Measurements from ENCODE around the gene CTDSPL. TPM values are rescaled to one million over a fixed set of nuclear protein-coding genes. Genes with fewer than 3 reads are reported as not detected.

The CTDSPL gene
- total and polyA plus RNA-seq, 2 of the 13 experiments (the other 11 are each of a cell fraction or from before 2014, with no cell fraction given), result 26.1 to 142 TPM

Small RNA genes within 50 kb of the gene (microRNA-seq; reads per million reads assigned to microRNA genes)
- 6.8 reads per million, percentile 39 among the genes with 10 or more reads in this experiment for gene MIR26A1

Small RNA genes within 50 kb of the gene (small RNA-seq; reads per million reads assigned to genes)
- gene MIR26A1 (ENCODE audit: insufficient read depth in 2 of 3, insufficient read length in 3 of 3, low read depth in 2 of 3, low replicate concordance in 1 of 3), result 2.1 to 240 (median 60.8) reads per million in 3 experiments
- gene RF00019 (ENCODE audit: insufficient read depth in 2 of 3, insufficient read length in 3 of 3, low read depth in 2 of 3, low replicate concordance in 1 of 3), result 0 reads per million in 3 experiments

Other genes with a start within 250 kb of the CTDSPL start
- gene VILL, start 128.9 kb downstream of the CTDSPL start, total RNA-seq (2016; rRNA removed; fragmentation: Illumina TruSeq; extraction: Trizol), result 3.2 and 4.0 TPM in 2 replicates
- gene VILL, start 128.9 kb downstream of the CTDSPL start, polyA plus RNA-seq (2011; rRNA removed), result 5.3 and 7.5 TPM in 2 replicates
- 10.1 and 11.4 TPM in 2 replicates for gene PLCD1, start 167.8 kb downstream of the CTDSPL start, total RNA-seq (2016; rRNA removed; fragmentation: Illumina TruSeq; extraction: Trizol)
- 12.4 and 12.8 TPM in 2 replicates for gene PLCD1, start 167.8 kb downstream of the CTDSPL start, polyA plus RNA-seq (2011; rRNA removed)
- gene DLEC1, start 177.3 kb downstream of the CTDSPL start, total RNA-seq (2016; rRNA removed; fragmentation: Illumina TruSeq; extraction: Trizol), result not detected in 2 replicates
- 0.09 and 0.13 TPM in 2 replicates for gene DLEC1, start 177.3 kb downstream of the CTDSPL start, polyA plus RNA-seq (2011; rRNA removed)

All from HepG2 (cell line).